SJSA1 (cell line): ENCODE results near the gene VPS54. TPM values are rescaled to one million over a fixed set of nuclear protein-coding genes. Genes with fewer than 3 reads are reported as not detected.
"Not testable (repeated sequence)": the region's sequence is repeated elsewhere in the genome, so short reads cannot be mapped to it uniquely, and the experiment has no call there.

Experiments used
- DNase-seq, 2 experiments: peaks; one replicate each; pipeline ENCODE4 v3.0.0-alpha.2; 2015 to 2020; ENCODE audit warnings: low spot score in 2 of 2, low read depth in 1 of 2
- H3K27ac ChIP-seq: fragments of 250-450 bp; sonication (Bioruptor Pico); 2 replicates; pipeline ENCODE4 v1.5.1; 2020; ENCODE audit warnings: mild to moderate bottlenecking, moderate library complexity
- H3K27me3 ChIP-seq: fragments of 250-450 bp; sonication (Bioruptor Pico); replicated peaks from 2 replicates; pipeline ENCODE4 v1.5.1; 2020; ENCODE audit warnings: mild to moderate bottlenecking, moderate library complexity
- H3K36me3 ChIP-seq: fragments of 250-450 bp; sonication (Bioruptor Pico); 2 replicates; pipeline ENCODE4 v1.5.1; 2020; ENCODE audit warnings: mild to moderate bottlenecking
- H3K4me1 ChIP-seq: fragments of 250-450 bp; sonication (Bioruptor Pico); replicated peaks from 2 replicates; pipeline ENCODE4 v1.6.1; 2021; ENCODE audit warnings: mild to moderate bottlenecking
- H3K4me3 ChIP-seq: fragments of 250-450 bp; sonication (Bioruptor Pico); 2 replicates; pipeline ENCODE4 v1.5.1; 2020; ENCODE audit warnings: mild to moderate bottlenecking
- H3K9me3 ChIP-seq: fragments of 250-450 bp; sonication (Bioruptor Pico); replicated peaks from 2 replicates; pipeline ENCODE4 v1.5.1; 2020; ENCODE audit warnings: mild to moderate bottlenecking
- total RNA-seq: library from RNA; depleted of rRNA; stranded (reverse); fragments of >200 nt; shearing (Covaris generic); gene quantifications from 2 replicates; pipeline ENCODE4 v1.2.3, GENCODE V29; 2014

Gene VPS54
- total RNA-seq, 1 experiment from 2014 or later: 32.8 TPM

DNA sequence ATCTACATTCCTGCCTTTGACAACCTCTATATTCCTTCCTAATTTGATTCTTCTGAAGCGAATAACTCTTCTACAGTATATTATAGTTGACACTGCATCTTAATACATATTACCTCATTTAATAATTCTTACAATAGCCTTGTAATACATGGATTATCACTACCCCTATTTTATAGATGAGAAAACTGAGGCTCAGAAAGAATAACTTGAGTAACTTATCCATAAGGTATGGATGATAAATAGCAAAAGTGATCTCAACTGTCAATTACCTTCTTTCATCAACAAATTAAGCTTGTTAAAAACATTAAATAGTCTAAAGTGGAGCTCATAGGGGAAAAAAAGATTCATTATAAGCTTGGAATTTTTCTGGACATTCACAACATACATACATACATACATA, 4.6 kb downstream of the VPS54 start:
- H3K36me3 ChIP-seq: peaks cover 12% of the 10 kb centered on the region
- no peak overlapping the region for H3K4me3 ChIP-seq
- no peaks in the 10 kb centered on the region for H3K27me3 ChIP-seq
- H3K27ac ChIP-seq: no peak overlapping the region
- no peaks in the 10 kb centered on the region for H3K9me3 ChIP-seq
- H3K4me1 ChIP-seq: peaks cover 6% of the 10 kb centered on the region
- DNase-seq: no peak

DNA sequence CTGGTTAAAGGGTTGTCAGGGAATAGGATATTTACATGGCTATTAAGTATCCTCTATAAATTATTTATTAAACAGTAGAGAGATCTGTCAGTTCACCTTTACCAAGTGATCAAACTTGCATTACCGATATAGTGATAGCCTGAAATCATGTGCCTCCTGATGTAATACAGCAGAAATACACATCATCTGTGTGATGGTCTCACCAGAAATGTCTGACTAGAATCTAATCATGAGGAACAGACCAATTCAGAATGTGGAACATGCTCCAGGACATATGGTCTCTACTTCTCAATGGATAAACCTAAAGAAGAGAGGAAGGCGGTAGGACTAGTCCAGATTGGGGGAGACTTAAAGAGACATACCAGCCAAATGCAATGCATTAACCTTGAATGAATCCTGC, 6.2 kb downstream of the VPS54 start:
- no peak for DNase-seq
- H3K27me3 ChIP-seq: no peaks in the 10 kb centered on the region
- no peaks in the 10 kb centered on the region for H3K9me3 ChIP-seq
- no peak overlapping the region for H3K27ac ChIP-seq
- H3K4me1 ChIP-seq: no peaks in the 10 kb centered on the region
- H3K4me3 ChIP-seq: no peak overlapping the region
- 0 out of 2 replicates have a peak, but pooled peaks cover 8% of the 10 kb centered on the region for H3K36me3 ChIP-seq

DNA sequence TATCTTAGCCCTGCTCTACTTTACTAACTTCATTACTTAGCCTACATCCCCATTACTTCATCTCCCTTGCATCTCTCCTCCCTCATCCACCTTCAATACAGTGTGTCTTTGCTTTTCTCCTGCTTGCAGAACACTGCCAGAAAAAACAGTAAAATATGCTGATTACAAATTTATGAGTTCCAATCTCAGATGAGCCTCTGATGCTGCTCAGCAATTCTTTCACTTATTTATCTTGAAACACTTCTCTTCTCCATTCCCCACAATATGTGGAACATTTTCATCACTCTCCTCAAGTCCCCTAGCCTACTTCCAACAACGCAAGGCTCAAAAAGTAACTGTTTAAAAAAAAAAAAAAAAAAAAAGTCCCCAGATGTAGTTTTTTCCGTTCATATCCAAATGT, 7.1 kb downstream of the VPS54 start:
- no peak for DNase-seq
- H3K4me1 ChIP-seq: no peaks in the 10 kb centered on the region

DNA sequence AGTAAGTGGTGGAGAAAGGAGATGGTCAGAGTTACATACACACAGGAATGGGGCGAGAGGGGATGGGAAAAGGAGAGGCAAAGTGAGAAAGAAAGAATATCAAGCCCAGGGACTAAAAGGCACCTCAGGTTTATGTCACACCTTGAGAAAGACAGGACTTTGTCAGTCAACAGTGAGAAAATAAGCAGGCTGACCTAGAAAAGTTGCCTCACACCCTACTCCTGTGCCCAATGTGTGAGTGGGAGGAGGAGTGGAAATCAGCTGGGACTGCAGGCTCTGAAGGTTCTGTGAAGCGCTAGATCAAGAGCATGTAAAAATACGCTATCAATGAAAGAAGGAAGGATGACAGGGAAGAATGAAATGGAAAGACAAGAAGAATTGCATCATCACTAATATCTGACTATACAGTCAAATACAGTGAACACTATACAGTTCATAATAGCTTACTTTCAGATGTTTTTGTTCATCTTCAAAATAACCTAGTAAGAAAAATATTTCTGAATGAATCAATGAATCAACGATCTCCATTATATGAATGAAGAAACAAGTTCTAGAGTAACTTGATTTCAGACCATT, 10.7 kb downstream of the VPS54 start:
- Histone ChIP-seq H3K9me3 (no peaks in the 10 kb centered on the region), H3K36me3 (0 out of 2 replicates have a peak, but pooled peaks cover 5% of the 10 kb centered on the region), H3K27me3 (no peaks in the 10 kb centered on the region), H3K27ac (no peak overlapping the region), H3K4me3 (no peak overlapping the region), H3K4me1 (no peaks in the 10 kb centered on the region)
- no peak for DNase-seq

More for the DNA sequence above, 7.1 kb downstream of the VPS54 start:
- Histone ChIP-seq H3K36me3 (0 out of 2 replicates have a peak, but pooled peaks cover 8% of the 10 kb centered on the region), H3K9me3 (no peaks in the 10 kb centered on the region), H3K27ac (no peak overlapping the region), H3K4me3 (no peak overlapping the region), H3K27me3 (no peaks in the 10 kb centered on the region)

DNA sequence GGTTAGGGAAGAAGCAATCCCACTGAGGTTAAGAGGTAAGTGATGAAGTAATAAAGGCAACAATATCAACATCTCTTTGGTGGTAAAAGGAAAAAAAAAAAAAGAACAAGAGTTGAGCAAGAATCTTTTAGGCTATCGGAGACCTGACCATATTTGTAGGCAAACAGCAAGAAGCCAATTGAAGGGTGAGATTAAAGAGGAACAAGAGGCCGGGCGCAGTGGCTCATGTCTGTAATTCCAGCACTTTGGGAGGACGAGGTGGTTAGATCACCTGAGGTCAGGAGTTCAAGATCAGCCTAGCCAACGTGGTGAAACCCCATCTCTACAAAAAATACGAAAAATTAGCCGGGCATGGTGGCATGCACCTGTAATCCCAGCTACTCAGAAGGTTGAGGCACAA, 11.3 kb downstream of the VPS54 start:
- no peaks in the 10 kb centered on the region for H3K27me3 ChIP-seq
- no peak overlapping the region for H3K27ac ChIP-seq
- no peak for DNase-seq
- H3K4me3 ChIP-seq: no peak overlapping the region
- H3K36me3 ChIP-seq: 0 out of 2 replicates have a peak, but pooled peaks cover 3% of the 10 kb centered on the region
- H3K9me3 ChIP-seq: no peaks in the 10 kb centered on the region
- H3K4me1 ChIP-seq: no peaks in the 10 kb centered on the region

DNA sequence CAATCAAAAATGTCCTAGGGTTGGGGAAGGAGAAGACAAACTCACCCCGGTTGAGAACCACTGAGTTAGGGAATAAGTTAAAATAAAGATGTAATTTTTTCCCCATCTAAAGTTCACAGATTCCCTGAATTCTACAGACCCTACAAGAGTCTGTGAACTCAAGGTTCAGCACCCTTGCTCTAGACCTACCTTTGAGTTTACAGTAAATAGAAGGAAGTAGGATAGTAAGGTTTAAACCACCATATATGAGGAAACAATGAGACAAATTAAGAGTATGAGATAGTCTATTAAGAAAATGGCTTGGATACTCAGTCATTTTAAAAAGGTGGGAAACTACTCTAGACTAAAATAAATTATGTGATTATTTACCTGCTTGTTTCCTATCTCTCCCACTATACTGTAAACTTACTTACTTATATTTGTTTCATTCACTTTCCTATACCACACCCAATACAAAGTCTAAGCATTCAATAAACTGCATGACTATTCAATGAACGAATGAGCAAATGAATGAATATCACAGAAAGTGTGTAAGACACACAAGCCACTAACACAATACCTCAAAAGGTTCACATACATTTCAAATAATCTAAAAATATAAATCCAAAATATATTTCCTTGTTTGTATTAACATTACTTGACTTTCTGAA, 13.4 kb downstream of the VPS54 start:
- Histone ChIP-seq H3K9me3 (no peaks in the 10 kb centered on the region), H3K4me3 (no peak overlapping the region), H3K27me3 (no peaks in the 10 kb centered on the region), H3K36me3 (peaks cover 13% of the 10 kb centered on the region; the same call in 1 of the 2 replicates), H3K27ac (no peak overlapping the region), H3K4me1 (no peaks in the 10 kb centered on the region)
- no peak for DNase-seq

DNA sequence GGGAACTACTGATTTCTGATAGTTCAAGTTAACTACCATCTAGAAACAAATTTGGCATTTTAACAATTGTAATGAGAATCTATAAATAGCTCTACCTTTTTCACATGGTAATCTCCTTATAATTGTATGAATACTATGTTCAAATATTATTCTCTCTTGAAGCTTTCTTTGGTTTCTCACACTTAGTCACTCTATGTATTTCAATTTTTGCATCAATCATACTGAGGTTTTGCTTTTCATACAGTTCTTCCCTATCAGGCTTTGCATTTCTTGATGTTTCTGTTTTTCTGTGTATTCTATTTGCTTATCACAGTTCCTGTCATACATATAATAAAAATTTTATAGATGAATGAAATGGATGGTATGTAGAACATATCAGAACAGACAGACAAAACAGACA, 16.0 kb downstream of the VPS54 start:
- no peak for DNase-seq
- no peak overlapping the region for H3K27ac ChIP-seq
- no peaks in the 10 kb centered on the region for H3K4me1 ChIP-seq
- no peaks in the 10 kb centered on the region for H3K27me3 ChIP-seq
- H3K36me3 ChIP-seq: peaks cover 21% of the 10 kb centered on the region
- no peaks in the 10 kb centered on the region; the same call in 1 of the 2 replicates for H3K9me3 ChIP-seq
- H3K4me3 ChIP-seq: no peak overlapping the region

DNA sequence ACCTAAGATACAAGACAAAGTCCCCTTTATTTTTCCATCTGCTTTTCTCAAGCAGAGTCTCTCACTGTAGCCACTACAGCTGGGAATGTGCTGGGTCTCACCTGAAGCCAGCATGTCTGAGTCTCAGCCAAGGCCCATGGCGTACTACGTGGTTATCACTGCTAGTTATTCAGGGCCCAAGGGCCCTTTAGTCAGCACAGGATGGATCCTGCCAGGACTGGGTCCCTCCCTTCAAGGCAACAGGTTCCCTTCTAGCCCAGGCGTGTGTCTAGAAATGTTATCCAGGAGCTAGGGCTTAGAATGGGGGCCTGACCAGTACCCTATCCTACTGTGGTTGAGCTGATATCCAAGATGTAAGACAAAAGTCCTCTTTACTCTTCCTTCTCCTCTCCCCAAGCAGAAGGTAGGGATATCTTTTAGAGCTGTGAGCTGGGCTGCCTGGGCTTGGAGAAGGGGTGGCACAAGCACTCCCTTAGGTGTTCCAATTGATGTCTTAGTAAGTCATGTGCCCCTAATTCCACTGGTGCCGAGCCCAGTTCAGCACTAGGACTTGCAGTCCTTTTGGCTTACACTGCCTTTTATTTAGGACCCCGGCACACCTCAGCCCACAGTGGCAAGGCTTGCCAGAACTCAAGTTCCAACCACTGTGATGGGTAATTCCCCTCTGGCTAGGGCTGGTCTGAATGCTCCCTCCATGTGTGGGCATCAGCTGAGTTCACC, 17.7 kb downstream of the VPS54 start:
- no peaks in the 10 kb centered on the region for H3K27me3 ChIP-seq
- H3K9me3 ChIP-seq: peaks cover 3% of the 10 kb centered on the region; the same call in 1 of the 2 replicates
- no peak overlapping the region for H3K27ac ChIP-seq
- no peak for DNase-seq
- peaks cover 25% of the 10 kb centered on the region for H3K36me3 ChIP-seq
- H3K4me3 ChIP-seq: no peak overlapping the region
- H3K4me1 ChIP-seq: no peaks in the 10 kb centered on the region

DNA sequence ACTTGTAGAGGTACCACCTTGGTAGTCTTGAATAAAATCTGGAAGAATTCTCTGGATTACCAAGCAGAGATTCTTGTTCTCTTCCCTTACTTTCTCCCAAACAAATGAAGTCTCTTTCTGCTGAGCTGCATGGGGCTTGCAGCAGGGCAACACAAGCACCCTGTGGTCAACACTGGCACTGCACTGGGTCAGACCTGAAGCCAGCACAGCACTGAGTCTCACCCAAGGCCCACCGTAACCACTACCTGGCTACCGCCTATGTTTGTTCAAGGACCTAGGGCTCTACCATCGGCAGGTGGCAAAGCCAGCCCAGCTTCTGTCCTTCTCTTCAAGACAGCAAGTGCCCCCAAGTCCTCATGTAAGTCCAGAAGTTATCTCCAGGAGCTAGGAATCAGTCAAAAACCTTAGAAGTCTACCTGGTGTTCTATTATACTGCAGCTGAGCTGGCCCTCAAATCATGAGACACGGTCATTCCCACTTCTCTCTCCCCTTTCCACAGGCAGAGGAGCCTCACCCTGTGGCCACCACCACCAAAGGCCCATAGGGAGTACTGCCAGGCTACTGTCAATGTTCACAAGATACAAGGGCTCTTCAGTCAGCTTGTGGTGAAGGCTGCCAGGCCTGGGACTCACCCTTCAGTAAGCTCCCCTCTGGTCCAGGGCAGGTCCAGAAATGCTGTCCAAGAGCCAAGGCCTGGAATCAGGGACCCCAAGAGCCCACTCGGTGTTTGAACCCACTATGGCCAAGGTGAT, 18.4 kb downstream of the VPS54 start:
- H3K9me3 ChIP-seq: peaks cover 3% of the 10 kb centered on the region; the same call in 1 of the 2 replicates

DNA sequence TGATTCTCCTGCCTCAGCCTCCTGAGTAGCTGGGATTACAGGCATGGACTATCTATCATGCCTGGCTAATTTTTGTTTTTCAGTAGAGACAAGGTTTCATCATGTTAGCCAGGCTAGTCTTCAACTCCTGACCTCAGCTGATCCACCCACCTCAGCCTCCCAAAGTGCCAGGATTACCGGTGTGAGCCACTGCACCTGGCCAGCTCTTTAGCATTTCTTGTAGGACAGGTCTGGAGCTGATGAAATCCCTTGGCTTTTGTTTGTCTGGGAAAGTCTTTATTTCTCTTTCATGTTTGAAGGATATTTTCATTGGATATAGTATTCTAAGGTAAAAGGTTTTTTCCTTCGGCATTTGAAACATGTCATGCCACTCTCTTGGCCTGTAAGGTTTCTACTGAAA, 20.2 kb downstream of the VPS54 start:
- Histone ChIP-seq H3K36me3 (peaks cover 25% of the 10 kb centered on the region), H3K4me1 (no peaks in the 10 kb centered on the region), H3K4me3 (no peak overlapping the region), H3K27ac (no peak overlapping the region), H3K27me3 (no peaks in the 10 kb centered on the region), H3K9me3 (peaks cover 3% of the 10 kb centered on the region; the same call in 1 of the 2 replicates)
- DNase-seq: no peak

More for the DNA sequence above, 18.4 kb downstream of the VPS54 start:
- H3K36me3 ChIP-seq: peaks cover 25% of the 10 kb centered on the region
- DNase-seq: no peak
- no peaks in the 10 kb centered on the region for H3K4me1 ChIP-seq
- no peak overlapping the region for H3K27ac ChIP-seq
- no peak overlapping the region for H3K4me3 ChIP-seq
- no peaks in the 10 kb centered on the region for H3K27me3 ChIP-seq

DNA sequence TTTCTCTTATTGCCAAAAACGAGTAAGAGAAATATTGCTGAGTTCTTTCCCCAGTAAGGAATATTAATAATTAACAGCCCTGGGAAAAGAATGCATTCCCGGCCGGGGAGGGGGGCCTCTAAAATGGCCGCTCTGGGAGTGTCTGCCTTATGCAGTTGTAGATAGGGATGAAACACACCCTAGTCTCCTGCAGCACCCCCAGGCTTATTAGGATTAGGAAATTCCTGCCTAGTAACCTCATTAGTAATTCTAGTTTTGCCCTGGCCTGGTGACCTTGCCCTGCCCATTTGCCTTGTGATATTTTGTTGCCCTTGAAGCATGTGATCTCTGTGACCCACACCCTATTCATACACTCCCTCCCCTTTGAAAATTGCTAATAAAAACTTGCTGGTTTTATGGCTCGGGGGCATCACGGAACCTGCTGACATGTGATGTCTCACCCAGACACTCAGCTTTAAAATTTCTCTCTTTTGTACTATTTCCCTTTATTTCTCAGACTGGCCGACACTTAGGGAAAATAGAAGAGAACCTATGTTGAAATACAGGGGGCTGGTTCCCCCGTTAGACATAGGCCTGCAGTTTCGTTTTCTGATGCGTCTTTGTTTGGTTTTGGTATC, 22.5 kb downstream of the VPS54 start:
- H3K36me3 ChIP-seq: peaks cover 19% of the 10 kb centered on the region
- H3K27ac ChIP-seq, DNase-seq, H3K4me1 ChIP-seq, H3K27me3 ChIP-seq, H3K9me3 ChIP-seq, H3K4me3 ChIP-seq: not testable (repeated sequence)

DNA sequence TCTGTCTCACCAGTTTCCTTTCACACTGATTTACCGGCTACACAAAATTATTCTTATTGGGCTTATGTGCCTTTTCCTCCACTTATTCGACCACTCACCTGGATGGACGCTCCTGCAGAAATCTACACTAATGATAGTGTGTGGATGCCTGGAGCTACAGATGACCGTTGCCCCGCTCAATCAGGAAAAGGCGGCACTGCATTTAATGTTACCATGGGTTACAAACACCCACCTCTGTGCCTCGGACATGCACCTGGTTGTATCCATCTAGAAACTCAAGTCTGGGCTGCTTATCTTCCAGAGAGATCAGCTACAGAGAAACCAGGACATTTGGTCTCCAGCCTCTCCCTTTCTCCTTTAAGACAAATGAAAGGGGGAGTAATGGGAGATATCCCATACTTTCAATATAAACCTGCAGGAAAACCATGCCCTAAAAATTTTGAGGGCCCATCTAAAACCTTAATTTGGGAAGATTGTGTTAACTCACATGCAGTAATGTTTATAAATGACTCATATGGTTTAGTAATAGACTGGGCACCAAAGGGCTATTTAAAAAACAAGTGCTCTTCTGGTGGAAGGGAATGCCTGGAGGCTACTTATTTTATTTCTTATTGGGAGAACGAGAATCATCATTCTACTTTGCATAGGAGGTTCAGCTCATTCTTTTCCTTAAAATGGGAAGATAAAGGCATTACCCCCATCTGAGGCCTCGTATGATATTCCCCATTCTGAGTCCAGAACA, 24.7 kb downstream of the VPS54 start:
- DNase-seq, H3K36me3 ChIP-seq: not testable (repeated sequence)

DNA sequence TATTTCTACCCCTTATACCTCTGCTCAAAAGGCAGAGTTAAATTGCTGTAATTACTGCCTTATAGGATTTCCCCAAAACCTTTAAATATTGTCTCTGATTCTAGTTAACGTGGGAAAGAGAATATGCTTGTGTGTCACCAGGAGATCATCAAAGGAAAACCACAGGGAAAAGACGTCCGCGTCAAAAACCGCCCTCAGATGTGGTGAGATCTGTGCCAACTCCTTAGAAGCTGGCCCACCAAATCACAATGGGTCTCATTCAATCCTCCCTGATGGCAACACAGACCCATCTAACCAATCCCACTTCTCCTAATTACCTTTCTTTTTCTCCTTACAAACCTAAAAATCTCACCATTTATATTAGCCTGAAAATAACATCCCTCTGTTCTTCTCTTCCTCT, 25.4 kb downstream of the VPS54 start:
- no peak for DNase-seq
- H3K27ac ChIP-seq: no peak overlapping the region
- H3K4me1 ChIP-seq: no peaks in the 10 kb centered on the region
- H3K27me3 ChIP-seq: no peaks in the 10 kb centered on the region
- no peak overlapping the region for H3K4me3 ChIP-seq
- 0 out of 2 replicates have a peak, but pooled peaks cover 3% of the 10 kb centered on the region for H3K9me3 ChIP-seq
- H3K36me3 ChIP-seq: 0 out of 2 replicates have a peak, but pooled peaks cover 4% of the 10 kb centered on the region

More for the DNA sequence above, 24.7 kb downstream of the VPS54 start:
- not testable (repeated sequence) for H3K27me3 ChIP-seq, H3K27ac ChIP-seq, H3K4me1 ChIP-seq, H3K9me3 ChIP-seq, H3K4me3 ChIP-seq
